GM23338 (cell line): ENCODE measurements around the gene FASLG. TPM values are rescaled to one million over a fixed set of nuclear protein-coding genes. Genes with fewer than 3 reads are reported as not detected.

Source experiments
- ATAC-seq: fragments of 200-7000 bp; cut with Tn5 transposase; 3 replicates; pipeline ENCODE4 v1.9.1; 2020
- DNase-seq: peaks from one replicate; pipeline ENCODE4 v3.0.0-alpha.2; 2015; ENCODE audit warnings: low spot score
- H2AFZ ChIP-seq: fragments of 200-600 bp; sonication (generic); 2 replicates; pipeline ENCODE4 v1.8.0; 2016; ENCODE audit warnings: antibody characterized with exemption, mild to moderate bottlenecking, moderate library complexity
- H3F3A ChIP-seq: fragments of 200-600 bp; sonication (generic); replicated peaks from 2 replicates; pipeline ENCODE4 v1.8.0; 2017; ENCODE audit warnings: antibody characterized with exemption, mixed run types, low read depth
- H3K27ac ChIP-seq: fragments of 200-600 bp; sonication (generic); 2 replicates; pipeline ENCODE4 v1.6.1; 2016; ENCODE audit warnings: low read depth
- H3K27me3 ChIP-seq: fragments of 200-600 bp; sonication (generic); 2 replicates; pipeline ENCODE4 v1.8.0; 2016; ENCODE audit warnings: mild to moderate bottlenecking, mixed run types, moderate library complexity; ENCODE audit not compliant: insufficient read depth
- H3K36me3 ChIP-seq: fragments of 200-600 bp; sonication (generic); 2 replicates; pipeline ENCODE4 v1.8.0; 2016; ENCODE audit warnings: mild to moderate bottlenecking; ENCODE audit not compliant: insufficient read depth
- H3K4me1 ChIP-seq: fragments of 200-600 bp; sonication (generic); 2 replicates; pipeline ENCODE4 v1.8.0; 2016; ENCODE audit warnings: mild to moderate bottlenecking, moderate library complexity; ENCODE audit not compliant: insufficient read depth
- H3K4me2 ChIP-seq: fragments of 200-600 bp; sonication (generic); 2 replicates; pipeline ENCODE4 v1.7.1; 2017; ENCODE audit warnings: mixed run types
- H3K4me3 ChIP-seq: fragments of 200-600 bp; sonication (generic); 2 replicates; pipeline ENCODE4 v1.6.1; 2016; ENCODE audit warnings: mixed run types
- H3K79me2 ChIP-seq: fragments of 200-600 bp; sonication (generic); replicated peaks from 2 replicates; pipeline ENCODE4 v1.8.0; 2017; ENCODE audit warnings: mild to moderate bottlenecking; ENCODE audit not compliant: insufficient read depth
- H3K9me2 ChIP-seq: fragments of 200-600 bp; sonication (generic); 2 replicates; pipeline ENCODE4 v1.8.0; 2017; ENCODE audit not compliant: insufficient read depth
- H4K20me1 ChIP-seq: fragments of 200-600 bp; sonication (generic); replicated peaks from 2 replicates; pipeline ENCODE4 v1.8.0; 2017; ENCODE audit warnings: mild to moderate bottlenecking; ENCODE audit not compliant: insufficient read depth
- H3K27ac Mint-ChIP-seq: 2 replicates; pipeline ENCODE4 v1.8.0; 2020; ENCODE audit warnings: inconsistent platforms, mild to moderate bottlenecking, moderate library complexity, mixed read lengths
- H3K27me3 Mint-ChIP-seq: 3 replicates; pipeline ENCODE4 v1.8.0; 2022; ENCODE audit warnings: low read depth, mild to moderate bottlenecking, moderate library complexity, mixed read lengths, inconsistent platforms; ENCODE audit not compliant: insufficient read depth, poor library complexity
- H3K36me3 Mint-ChIP-seq: 3 replicates; pipeline ENCODE4 v1.8.0; 2021; ENCODE audit warnings: low read depth, mild to moderate bottlenecking, inconsistent platforms, moderate library complexity, mixed read lengths
- H3K4me1 Mint-ChIP-seq: 3 replicates; pipeline ENCODE4 v1.8.0; 2020; ENCODE audit warnings: mild to moderate bottlenecking, inconsistent platforms, mixed read lengths
- H3K4me3 Mint-ChIP-seq: 3 replicates; pipeline ENCODE4 v1.8.0; 2021; ENCODE audit warnings: moderate library complexity, mild to moderate bottlenecking, inconsistent platforms, mixed read lengths
- H3K9me3 Mint-ChIP-seq: 3 replicates; pipeline ENCODE4 v1.8.0; 2020; ENCODE audit warnings: moderate library complexity, mild to moderate bottlenecking, inconsistent platforms, mixed read lengths
- EZH2 ChIP-seq: fragments of 200-600 bp; sonication (generic); IDR thresholded peaks from one replicate; pipeline ENCODE4 v1.8.0; 2017; ENCODE audit warnings: antibody characterized with exemption, mild to moderate bottlenecking, low read depth; ENCODE audit not compliant: unreplicated experiment
- ZNF114 ChIP-seq: fragments of 250-450 bp; sonication (Bioruptor Pico); IDR thresholded peaks from 2 replicates; pipeline ENCODE4 v1.5.0; 2020; ENCODE audit warnings: mild to moderate bottlenecking, moderate library complexity
- polyA plus RNA-seq: library from polyadenylated mRNA; unstranded; fragments of >200 nt; fragmentation: Nextera tagmentation; extraction: Ambion mirVana; gene quantifications from 2 replicates; pipeline ENCODE4 v1.2.1, GENCODE V29; 2016
- total RNA-seq: library from RNA; depleted of rRNA; stranded (reverse); fragments of >200 nt; shearing (Covaris generic); gene quantifications from 2 replicates; pipeline ENCODE4 v1.2.3, GENCODE V29; 2014
- TF ChIP-seq, protein P1 (sequence below): fragments of 250-450 bp; sonication (Bioruptor Pico); IDR thresholded peaks from 2 replicates; pipeline ENCODE4 v1.5.0; 2020; ENCODE audit warnings: mild to moderate bottlenecking, moderate library complexity

The FASLG gene
- total and polyA plus RNA-seq, 2 experiments from 2014 or later, result not detected

DNA sequence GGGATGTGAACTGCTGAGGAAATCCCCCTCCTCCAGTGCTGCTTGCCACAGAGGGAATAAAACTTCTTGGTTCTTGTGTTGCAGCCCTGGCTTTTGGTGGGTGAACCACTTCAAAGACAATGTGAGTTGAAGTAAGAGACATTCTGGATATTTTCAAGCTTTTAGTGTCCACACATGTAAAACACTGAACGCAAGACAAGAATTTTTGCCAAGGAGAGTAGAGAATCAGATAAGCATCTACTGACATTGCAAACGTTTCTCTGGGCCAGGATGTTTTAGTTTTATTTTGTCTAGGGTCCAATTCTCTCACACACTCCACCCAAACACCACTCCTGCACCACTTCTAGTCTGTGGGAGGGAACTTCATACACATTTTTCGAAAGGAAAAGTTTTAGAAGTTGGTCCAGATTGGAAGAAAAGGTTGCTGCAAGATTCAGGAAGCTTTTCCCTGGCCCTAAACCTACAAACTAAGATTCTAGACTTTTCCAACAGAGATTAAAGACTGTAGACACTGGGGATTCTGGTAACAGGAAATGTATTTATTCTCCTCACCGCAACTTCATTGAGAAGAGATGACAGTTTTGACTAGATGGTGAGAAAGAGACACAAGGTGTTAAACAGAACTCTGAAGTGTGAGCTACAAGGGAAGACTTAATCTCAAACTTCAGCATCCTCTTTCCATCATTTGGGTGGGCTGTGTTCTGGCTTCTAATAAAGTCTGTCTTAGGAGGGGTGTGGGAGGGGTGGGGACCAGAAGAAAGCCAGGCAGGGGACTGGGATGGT is 16.1 kb downstream of the FASLG start (continued):
- TF ChIP-seq, protein P1, sequence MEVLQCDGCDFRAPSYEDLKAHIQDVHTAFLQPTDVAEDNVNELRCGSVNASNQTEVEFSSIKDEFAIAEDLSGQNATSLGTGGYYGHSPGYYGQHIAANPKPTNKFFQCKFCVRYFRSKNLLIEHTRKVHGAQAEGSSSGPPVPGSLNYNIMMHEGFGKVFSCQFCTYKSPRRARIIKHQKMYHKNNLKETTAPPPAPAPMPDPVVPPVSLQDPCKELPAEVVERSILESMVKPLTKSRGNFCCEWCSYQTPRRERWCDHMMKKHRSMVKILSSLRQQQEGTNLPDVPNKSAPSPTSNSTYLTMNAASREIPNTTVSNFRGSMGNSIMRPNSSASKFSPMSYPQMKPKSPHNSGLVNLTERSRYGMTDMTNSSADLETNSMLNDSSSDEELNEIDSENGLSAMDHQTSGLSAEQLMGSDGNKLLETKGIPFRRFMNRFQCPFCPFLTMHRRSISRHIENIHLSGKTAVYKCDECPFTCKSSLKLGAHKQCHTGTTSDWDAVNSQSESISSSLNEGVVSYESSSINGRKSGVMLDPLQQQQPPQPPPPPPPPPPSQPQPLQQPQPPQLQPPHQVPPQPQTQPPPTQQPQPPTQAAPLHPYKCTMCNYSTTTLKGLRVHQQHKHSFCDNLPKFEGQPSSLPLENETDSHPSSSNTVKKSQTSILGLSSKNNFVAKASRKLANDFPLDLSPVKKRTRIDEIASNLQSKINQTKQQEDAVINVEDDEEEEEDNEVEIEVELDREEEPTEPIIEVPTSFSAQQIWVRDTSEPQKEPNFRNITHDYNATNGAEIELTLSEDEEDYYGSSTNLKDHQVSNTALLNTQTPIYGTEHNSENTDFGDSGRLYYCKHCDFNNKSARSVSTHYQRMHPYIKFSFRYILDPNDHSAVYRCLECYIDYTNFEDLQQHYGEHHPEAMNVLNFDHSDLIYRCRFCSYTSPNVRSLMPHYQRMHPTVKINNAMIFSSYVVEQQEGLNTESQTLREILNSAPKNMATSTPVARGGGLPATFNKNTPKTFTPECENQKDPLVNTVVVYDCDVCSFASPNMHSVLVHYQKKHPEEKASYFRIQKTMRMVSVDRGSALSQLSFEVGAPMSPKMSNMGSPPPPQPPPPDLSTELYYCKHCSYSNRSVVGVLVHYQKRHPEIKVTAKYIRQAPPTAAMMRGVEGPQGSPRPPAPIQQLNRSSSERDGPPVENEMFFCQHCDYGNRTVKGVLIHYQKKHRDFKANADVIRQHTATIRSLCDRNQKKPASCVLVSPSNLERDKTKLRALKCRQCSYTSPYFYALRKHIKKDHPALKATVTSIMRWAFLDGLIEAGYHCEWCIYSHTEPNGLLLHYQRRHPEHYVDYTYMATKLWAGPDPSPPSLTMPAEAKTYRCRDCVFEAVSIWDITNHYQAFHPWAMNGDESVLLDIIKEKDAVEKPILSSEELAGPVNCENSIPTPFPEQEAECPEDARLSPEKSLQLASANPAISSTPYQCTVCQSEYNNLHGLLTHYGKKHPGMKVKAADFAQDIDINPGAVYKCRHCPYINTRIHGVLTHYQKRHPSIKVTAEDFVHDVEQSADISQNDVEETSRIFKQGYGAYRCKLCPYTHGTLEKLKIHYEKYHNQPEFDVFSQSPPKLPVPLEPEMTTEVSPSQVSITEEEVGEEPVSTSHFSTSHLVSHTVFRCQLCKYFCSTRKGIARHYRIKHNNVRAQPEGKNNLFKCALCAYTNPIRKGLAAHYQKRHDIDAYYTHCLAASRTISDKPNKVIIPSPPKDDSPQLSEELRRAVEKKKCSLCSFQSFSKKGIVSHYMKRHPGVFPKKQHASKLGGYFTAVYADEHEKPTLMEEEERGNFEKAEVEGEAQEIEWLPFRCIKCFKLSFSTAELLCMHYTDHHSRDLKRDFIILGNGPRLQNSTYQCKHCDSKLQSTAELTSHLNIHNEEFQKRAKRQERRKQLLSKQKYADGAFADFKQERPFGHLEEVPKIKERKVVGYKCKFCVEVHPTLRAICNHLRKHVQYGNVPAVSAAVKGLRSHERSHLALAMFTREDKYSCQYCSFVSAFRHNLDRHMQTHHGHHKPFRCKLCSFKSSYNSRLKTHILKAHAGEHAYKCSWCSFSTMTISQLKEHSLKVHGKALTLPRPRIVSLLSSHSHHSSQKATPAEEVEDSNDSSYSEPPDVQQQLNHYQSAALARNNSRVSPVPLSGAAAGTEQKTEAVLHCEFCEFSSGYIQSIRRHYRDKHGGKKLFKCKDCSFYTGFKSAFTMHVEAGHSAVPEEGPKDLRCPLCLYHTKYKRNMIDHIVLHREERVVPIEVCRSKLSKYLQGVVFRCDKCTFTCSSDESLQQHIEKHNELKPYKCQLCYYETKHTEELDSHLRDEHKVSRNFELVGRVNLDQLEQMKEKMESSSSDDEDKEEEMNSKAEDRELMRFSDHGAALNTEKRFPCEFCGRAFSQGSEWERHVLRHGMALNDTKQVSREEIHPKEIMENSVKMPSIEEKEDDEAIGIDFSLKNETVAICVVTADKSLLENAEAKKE, result no peak
- TF ChIP-seq EZH2, result no peak

DNA sequence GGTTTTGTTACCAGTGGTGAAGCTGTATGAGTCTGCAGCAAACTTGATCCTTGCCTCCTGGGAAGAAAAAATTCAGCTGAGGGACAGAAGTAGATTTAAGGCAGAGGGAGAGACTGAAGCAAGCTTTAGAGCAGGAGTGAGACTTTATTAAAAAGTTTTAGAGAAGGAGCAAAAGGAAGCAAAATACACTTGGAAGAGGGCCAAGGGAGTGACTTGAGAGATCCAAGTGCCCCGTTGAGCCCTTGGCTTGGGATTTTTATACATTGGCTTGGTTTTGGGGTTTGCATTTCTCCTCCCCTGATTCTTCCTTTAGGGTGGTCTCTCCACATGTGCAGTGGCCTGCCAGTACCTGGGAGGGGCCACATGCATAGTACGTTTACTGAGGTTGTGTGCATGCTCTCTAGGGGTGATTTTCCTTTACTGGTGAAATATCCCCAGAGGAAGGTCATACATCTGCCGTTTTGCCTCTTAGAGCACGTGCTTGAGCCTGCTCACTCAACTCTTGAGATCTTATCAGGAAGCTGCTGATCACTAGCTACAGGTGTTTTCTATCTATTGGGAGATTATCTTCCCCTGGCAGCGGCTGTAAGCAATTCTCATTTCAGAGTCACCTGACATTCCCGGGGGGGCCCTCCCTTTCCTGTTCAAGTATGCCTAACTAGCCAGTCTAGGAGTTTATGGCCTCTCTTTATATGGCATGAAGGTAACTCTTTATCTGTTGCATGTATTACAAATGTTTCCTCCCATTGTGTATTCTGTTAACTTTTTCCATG is 20.3 kb downstream of the FASLG start:
- Mint-ChIP-seq H3K27ac (peak overlapping the region; percentile 73; the same call in 1 of the 2 replicates), H3K9me3 (peaks cover 3% of the 10 kb centered on the region; the same call in 1 of the 3 replicates), H3K4me1 (peaks cover 35% of the 10 kb centered on the region), H3K27me3 (no peaks in the 10 kb centered on the region), H3K36me3 (no peaks in the 10 kb centered on the region), H3K4me3 (no peak overlapping the region)
- DNase-seq (no peak), ATAC-seq (no peak)
- Histone ChIP-seq H4K20me1 (no peaks in the 10 kb centered on the region), H3F3A (no peaks in the 10 kb centered on the region), H3K27me3 (no peaks in the 10 kb centered on the region), H3K4me1 (peaks cover 13% of the 10 kb centered on the region; the same call in 1 of the 2 replicates), H3K79me2 (no peaks in the 10 kb centered on the region), H3K4me2 (no peak overlapping the region), H3K36me3 (no peaks in the 10 kb centered on the region), H3K27ac (no peak overlapping the region), H3K9me2 (no peaks in the 10 kb centered on the region), H3K4me3 (no peak overlapping the region), H2AFZ (peak overlapping the region; percentile 29; the same call in 1 of the 2 replicates)
- TF ChIP-seq, protein P1, result no peak
- no peak for TF ChIP-seq ZNF114 (CRISPR knock-in tag)
